Lower lobe of right lung (tissue), 2 donors: ENCODE results near the gene MLLT10. TPM values are rescaled to one million over a fixed set of nuclear protein-coding genes. Genes with fewer than 3 reads are reported as not detected.

ENCODE experiments used
- ATAC-seq, 2 donors: fragments of 200-7000 bp; cut with Tn5 transposase; one replicate each; pipeline ENCODE4 v1.9.1; 2020 to 2022; ENCODE audit warnings: mild to moderate bottlenecking in 2 of 2, moderate library complexity in 2 of 2
- DNase-seq: peaks from one replicate; pipeline ENCODE4 v3.0.0-alpha.2; 2020
- H3K27ac ChIP-seq: fragments of 200-600 bp; one replicate; pipeline ENCODE4 v1.8.0; 2022
- H3K27me3 ChIP-seq: fragments of 200-600 bp; one replicate; pipeline ENCODE4 v1.8.0; 2022; ENCODE audit warnings: low read depth
- H3K36me3 ChIP-seq: fragments of 200-600 bp; one replicate; pipeline ENCODE4 v1.8.0; 2022; ENCODE audit warnings: mild to moderate bottlenecking
- H3K4me1 ChIP-seq: fragments of 200-600 bp; one replicate; pipeline ENCODE4 v1.8.0; 2022
- H3K4me3 ChIP-seq: fragments of 200-600 bp; one replicate; pipeline ENCODE4 v1.8.0; 2022; ENCODE audit warnings: mild to moderate bottlenecking
- H3K9me3 ChIP-seq: fragments of 200-600 bp; one replicate; pipeline ENCODE4 v1.8.0; 2022
- CTCF ChIP-seq: fragments of 200-600 bp; IDR thresholded peaks from one replicate; pipeline ENCODE4 v1.8.0; 2022; ENCODE audit warnings: antibody characterized with exemption, mild to moderate bottlenecking
- intact Hi-C: fragments of 100-400 bp; cut with DNase I; formaldehyde crosslinking; loops from one replicate; pipeline ENCODE4 v1.11.0; 2022
- total RNA-seq: library from RNA; stranded (reverse); fragmentation: NEBNext Ultra II Directional; extraction: Animal tissue kit (Norgen Biotek cat#: 25700); gene quantifications from one replicate; pipeline ENCODE4 v1.2.1, GENCODE V29; 2021
- donor health status: DM: no; HTN: yes; CAD: no; lungs with severe emphysema.

MLLT10 gene
- total RNA-seq, 1 donor from 2014 or later = 48.8 TPM

- no peak overlapping the region for H3K4me3 ChIP-seq
- H3K27me3 ChIP-seq = no peaks in the 10 kb centered on the region
- H3K9me3 ChIP-seq = peaks cover 17% of the 10 kb centered on the region
- intact Hi-C loops = no loop called here
- DNase-seq (no peak), ATAC-seq (no peak)
- H3K36me3 ChIP-seq = no peaks in the 10 kb centered on the region
- no peak for TF ChIP-seq CTCF
- no peaks in the 10 kb centered on the region for H3K4me1 ChIP-seq
- no peak overlapping the region for H3K27ac ChIP-seq
Observed at GRCh38 chr10:21696302-21696701, 162.3 kb downstream of the MLLT10 start.

- H3K4me1 ChIP-seq = no peaks in the 10 kb centered on the region
- no peak overlapping the region for H3K27ac ChIP-seq
- H3K9me3 ChIP-seq = peaks cover 17% of the 10 kb centered on the region
- no peak for ATAC-seq
- intact Hi-C loops = no loop called here
- H3K4me3 ChIP-seq = no peak overlapping the region
- TF ChIP-seq CTCF = no peak
- H3K27me3 ChIP-seq = no peaks in the 10 kb centered on the region
- no peaks in the 10 kb centered on the region for H3K36me3 ChIP-seq
- no peak for DNase-seq
Observed at GRCh38 chr10:21699575-21699974, 165.5 kb downstream of the MLLT10 start.

DNA sequence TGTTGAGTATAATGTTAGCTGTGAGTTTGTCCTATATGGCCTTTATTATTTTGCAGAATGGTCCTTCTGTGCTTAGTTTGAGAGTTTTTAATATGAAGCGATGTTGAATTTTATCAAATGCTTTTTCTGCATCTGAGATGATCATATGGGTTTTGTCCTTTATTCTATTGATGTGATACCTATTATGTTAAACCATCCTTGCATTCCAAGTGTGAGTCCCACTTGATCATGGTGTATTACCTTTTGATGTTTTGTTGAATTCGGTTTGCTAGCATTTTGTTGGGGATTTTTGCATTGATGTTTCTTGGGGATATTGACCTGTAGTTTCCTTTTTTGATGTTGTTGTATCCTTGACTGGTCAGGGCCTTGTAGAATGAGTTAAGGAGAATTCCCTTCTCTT is 166.4 kb downstream of the MLLT10 start:
- intact Hi-C loops = no loop called here
- ATAC-seq = no peak

GRCh38 chr10:21702633-21703111 is 168.6 kb downstream of the MLLT10 start:
- no peak for ATAC-seq
- Histone ChIP-seq H3K4me1 (no peaks in the 10 kb centered on the region), H3K27ac (no peak overlapping the region), H3K27me3 (no peaks in the 10 kb centered on the region), H3K4me3 (no peak overlapping the region), H3K9me3 (peaks cover 17% of the 10 kb centered on the region), H3K36me3 (no peaks in the 10 kb centered on the region)
- no peak for TF ChIP-seq CTCF
- no peak for DNase-seq
- intact Hi-C loops = no loop called here

More for the DNA sequence above, 166.4 kb downstream of the MLLT10 start:
- Histone ChIP-seq H3K9me3 (peaks cover 17% of the 10 kb centered on the region), H3K36me3 (no peaks in the 10 kb centered on the region), H3K27me3 (no peaks in the 10 kb centered on the region), H3K27ac (no peak overlapping the region), H3K4me1 (no peaks in the 10 kb centered on the region), H3K4me3 (no peak overlapping the region)
- TF ChIP-seq CTCF = no peak
- DNase-seq = no peak

GRCh38 chr10:21705142-21705827 is 171.3 kb downstream of the MLLT10 start:
- Histone ChIP-seq H3K4me1 (no peaks in the 10 kb centered on the region), H3K4me3 (no peak overlapping the region), H3K27ac (no peak overlapping the region), H3K9me3 (peaks cover 7% of the 10 kb centered on the region), H3K27me3 (no peaks in the 10 kb centered on the region), H3K36me3 (peaks cover 8% of the 10 kb centered on the region)
- DNase-seq = no peak
- peak in 1 of 2 donors; percentile 30 for ATAC-seq
- TF ChIP-seq CTCF = no peak
- intact Hi-C loops = no loop called here
